Superior temporal gyrus (tissue), 1 donor: ENCODE data around the gene PKD1L1.

Experiments
- DNase-seq: peaks from one replicate; pipeline ENCODE4 v3.0.0-alpha.2; 2016; ENCODE audit errors: extremely low spot score

Gene PKD1L1

DNA sequence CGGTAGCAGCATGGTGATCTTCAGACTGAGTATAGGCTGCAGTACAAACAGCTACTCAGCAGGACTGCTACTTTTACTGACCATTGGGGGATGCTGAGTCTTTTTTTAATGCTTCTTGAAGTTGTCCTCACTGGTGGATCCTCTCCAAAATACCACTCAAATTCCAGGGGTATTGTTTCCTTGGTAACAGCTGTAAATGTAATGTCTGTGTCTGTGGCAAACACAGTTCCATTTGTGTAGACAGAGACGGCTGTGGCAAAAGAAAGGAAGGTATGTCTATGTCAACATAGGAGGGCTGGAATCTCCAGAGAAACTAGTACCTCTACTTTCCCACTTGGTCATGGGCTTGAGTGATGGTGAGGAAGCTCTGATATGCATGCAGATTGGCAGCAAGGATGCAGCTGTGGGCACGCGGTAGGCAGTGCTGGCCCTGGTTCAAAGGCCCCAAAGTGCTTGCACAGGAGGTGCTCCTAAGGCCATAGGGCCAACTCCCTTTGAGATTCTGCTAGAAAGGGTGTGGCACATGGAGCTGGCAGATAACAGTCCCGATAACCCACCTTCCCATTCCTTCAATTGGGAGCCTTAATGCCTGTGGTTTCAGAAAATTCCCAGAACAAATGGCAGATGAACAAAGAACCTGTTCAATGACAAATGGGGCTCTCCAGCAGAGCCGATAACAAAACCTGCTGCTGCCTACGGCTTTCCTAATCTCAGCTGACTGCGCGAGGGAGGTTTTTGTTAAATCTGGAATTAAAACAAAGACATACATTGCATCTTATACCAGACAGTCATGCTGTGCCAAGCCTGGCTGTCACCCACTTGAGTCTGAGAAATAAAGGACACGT lies 43.0 kb downstream of the PKD1L1 start:
- no peak for DNase-seq

DNA sequence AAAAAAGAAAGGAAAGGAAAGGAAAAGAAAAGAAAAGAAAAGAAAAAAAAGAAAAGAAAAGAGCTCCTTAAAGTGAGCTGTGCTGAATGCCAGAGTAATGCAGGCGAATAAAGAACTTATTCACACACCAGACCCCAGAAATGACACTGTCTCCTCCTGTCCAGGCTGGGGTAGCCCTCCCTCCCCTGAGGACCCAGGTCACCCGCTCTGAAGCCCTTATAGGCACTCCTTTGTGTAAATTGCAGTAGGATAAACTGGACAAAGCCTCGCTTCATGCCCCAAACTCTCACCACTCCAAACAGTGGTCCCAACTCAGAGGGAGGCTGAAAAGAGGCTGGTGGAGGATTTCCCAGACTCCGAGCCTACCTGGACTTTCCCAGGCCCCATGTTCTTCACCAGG lies 46.3 kb downstream of the PKD1L1 start:
- DNase-seq: no peak

DNA sequence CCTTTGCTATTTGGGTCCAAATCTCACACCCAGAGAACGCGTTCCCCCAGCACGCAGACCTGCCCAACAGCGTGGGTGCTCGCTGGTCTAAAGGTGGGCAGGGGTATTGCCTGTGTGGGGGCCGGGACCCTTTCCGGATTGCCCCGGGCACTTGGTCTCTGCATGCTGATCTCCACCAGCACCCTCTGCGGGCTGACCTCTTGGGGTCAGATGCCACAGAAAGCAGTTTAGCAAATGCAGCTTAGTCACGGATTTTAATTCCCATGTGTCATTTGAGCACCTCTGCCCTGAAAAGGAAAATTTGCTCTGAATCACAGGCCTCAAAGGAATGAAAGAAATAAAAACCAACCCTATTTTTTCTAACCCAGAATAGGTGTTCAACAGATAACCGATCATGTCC lies 46.7 kb downstream of the PKD1L1 start:
- no peak for DNase-seq

DNA sequence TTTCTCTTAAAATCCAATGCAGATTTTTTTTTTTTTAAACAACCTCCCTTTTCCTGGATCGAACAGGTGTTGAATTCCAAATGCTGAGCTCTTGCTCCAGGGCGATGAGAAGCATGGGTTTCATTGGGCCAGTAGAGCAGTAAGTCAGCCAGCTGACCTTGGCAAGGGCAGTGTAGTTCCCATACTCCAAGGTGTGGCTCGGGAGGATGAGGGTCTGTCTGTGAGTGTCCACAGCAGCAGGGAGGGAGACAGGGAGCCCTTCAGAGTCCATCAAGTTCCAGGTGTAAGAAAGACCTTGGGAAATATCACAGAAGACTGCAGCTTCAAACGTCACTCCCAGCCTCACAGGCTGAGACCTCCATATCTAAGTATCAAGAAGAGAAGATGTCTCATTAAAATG lies 50.4 kb downstream of the PKD1L1 start:
- no peak for DNase-seq

DNA sequence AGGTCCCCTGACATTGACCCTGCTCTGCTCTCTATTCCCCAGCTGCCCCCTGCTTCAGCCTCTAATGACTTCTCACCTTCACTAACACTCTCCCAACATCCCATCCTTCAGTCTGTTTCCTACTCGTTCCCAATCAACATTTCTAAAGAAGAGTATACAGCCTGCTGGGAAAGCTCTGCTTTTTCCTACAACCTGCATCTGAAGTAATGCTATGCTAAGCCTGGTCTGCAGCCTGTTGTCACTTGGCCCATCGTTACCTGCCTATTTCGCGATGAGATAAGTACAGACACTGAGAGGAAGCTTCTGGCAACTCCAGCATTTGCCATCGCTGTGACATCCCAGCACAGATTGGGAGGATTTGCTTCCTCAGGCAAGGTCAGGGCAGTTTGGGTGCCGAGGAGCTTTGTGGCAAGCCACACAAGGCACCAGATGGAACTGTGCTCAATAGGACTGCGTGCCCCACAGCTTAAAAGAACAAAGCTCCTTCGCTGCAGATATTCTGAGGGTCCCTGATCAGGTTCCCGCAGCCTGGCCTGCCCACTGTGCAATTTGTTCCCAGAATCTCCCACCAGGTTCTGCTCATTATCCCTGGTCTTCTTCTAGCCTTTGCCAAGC lies 51.4 kb downstream of the PKD1L1 start:
- no peak for DNase-seq

DNA sequence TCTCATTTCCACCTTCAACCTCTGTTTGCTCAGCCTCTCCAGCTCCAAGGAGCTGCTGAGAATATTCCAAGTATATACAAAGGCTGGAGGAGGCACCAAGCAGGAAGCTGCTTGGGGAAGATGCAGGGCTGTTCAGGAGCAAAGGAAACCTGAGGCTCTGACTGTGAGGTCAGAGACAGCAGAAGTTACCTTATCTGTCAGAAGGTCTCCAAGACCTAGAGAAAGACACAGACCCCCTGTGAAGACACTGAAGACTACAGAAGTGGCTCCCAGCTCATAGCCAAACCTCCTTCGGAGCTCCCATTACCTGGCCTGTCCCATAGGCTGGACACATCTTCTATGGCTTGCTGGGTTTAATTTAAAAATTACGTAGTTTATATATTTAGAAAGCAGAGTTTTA lies 53.2 kb downstream of the PKD1L1 start:
- DNase-seq: no peak

DNA sequence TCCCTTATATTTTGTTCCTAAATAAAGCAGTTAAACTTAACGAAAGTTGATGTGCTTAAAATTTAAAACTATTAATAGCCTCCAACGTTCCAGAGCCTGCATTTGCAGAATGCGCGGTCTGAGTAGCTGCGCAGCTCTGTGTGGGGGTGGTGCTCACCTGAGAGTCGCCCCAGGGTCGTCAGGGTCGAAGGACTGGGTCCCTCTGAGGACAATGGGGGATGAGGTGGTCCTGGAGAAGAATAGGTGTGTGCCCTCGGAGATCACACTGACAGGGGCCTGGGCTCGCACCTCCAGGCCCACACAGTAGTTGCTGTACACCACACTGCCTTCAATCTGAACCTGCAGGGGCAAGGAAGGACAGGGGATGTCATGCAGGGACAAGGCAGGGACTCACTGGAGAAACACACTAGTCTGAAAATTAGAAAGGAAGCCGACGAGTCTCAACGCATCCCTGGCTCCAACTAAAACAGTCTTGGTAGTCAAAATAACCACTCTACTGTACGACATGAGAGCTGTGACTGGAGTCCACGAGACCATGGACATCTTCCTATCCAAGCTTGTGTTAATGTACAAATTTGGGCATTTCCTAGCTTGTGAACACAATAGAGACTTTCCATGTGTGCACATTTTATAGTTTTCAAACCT lies 54.4 kb downstream of the PKD1L1 start:
- DNase-seq: no peak

DNA sequence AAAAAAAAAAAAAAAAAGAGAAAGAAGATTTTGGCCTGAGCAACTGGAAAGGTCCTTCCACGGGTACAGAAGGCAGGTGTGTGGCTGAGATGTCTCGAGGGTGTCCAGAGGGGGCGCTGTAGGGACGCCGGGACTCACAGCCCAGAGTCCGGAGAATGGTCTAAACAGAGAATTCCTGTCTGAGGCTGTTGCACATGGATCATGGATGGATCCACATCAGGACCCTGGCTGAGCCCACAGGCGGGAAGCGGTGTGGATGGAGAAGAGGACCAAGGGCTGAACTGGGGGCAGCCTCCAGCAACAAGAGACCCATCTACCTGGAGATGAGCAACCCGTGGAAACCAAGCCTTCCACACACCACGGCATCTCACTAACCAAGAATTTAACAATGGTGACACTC lies 55.0 kb downstream of the PKD1L1 start:
- DNase-seq: no peak

DNA sequence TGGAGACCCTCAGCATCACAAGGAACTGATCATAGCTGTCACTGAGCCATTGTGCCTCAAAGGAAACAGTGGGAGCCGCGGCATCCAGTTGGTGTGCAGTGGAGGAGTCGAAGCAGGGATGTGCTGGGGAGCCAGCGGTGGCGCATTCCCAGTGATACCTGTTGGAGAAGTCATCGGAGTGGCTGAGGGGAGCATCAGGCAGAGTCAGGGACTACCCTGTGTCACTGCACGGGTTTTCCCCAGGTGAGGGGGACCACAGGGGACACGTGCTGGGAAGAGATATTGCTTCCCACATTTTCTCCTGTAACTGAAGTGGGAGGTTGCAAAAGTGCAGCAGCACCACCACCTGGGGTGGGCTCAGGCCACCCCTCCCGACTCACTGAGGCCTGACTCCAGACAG lies 57.7 kb downstream of the PKD1L1 start:
- DNase-seq: no peak

DNA sequence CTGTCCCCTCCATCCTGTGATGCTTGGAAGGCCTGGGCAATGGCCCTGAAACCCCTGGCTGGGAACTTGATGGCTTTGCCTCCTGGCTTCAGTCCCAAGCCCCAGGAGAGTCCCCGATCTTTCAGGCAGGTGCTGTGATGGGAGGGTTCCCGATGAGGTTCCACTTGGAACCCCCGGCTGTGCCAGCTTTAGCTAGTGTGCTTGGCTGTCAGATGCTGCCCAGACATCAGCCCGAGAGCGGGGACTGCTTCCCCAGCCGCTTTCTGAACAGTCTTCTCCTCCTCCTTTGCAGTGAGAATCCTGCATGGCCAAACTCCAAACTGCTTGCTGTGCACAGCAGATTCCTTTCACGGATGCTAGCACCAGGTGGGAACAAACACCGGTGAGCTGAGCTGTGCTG lies 58.1 kb downstream of the PKD1L1 start:
- DNase-seq: no peak

DNA sequence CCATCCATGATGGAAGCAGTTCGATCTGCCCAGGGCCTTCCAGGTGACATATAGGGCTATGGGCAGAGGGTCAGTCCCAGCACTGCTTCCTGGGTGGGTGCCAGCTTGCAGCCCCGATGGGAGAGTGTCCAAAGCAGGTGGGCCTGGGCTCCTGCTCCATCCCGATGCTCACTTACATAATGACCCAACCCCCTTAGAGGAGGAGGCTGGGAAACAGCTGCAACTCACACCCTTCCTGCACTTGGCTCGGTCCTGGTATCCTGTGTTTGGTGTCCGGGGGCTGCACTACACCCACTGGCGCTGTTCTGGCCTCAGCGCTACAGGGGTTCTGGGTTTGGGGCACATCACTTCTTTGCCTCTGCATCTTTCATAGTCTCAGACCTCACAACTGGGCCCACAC lies 58.5 kb downstream of the PKD1L1 start:
- DNase-seq: no peak

DNA sequence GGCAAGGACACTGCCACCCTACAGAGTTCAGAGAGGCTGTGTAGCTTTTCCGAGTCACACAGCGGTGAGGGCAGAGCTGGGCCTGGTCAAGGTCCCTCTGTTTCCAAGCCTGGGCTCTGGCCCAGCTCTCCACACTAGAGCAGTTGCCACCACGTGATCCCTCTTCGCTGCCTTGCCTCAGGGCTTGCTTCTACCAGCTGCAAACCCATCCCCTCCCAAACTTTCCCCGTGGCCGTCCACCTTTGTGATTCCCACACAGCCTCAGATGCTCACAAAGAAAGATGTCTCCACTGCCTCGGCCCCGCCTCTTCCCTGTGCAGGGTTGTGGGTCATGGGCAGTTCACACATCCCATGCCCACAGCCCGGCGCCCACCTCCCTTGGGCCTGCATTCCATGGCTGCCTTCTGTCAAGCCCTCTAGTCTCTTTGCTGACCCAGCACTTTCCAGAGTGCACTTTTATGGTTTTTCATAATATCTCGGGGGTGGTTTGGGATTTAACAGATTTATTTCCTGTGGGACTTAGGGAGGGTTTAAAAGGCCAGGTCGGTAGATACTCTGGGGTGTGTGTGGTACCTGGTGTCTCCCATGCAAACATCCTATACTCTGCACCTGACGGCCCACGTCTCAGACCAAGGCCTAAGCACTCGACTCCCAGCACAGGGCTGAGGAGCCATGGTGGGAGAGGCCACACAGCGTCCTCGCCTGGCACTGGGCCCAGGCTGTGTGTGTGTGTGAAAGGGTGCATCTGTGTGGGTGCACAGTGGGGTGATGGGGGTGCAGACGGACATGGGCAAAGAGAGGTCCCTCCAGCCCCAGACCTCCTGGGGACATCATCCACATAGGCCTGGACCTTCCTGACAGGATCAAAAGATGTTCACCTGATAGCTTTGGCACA lies 59.6 kb downstream of the PKD1L1 start:
- no peak for DNase-seq

DNA sequence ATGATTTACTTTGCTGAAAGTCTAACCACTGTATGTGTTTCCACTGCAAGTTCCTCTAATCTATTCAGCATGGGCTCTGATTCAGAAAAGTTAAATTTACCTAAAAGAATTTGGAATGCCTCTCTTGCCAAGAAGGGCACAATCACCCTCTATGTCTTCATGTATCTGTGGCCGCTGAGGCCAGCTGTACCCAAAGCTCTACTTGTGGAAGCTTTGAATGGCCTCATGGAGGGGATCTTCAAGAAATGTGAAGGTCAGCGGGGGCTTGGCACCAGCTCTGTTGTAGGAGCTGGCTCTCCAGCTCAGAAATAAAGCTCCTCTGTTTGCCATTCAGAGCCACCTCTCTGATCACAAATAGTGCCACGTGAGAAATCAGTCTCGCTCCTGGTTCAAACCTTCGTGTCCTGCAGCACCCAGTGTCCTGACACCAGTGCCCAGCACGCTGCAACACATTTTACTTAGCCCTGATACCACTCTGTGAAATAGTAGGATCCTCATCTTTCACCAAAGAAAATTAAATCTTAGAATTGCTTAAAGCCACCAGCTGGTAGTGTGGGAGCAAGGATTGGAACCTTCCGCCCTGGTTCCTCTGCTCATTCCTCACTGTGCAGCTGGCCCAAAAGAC lies 61.1 kb downstream of the PKD1L1 start:
- no peak for DNase-seq

DNA sequence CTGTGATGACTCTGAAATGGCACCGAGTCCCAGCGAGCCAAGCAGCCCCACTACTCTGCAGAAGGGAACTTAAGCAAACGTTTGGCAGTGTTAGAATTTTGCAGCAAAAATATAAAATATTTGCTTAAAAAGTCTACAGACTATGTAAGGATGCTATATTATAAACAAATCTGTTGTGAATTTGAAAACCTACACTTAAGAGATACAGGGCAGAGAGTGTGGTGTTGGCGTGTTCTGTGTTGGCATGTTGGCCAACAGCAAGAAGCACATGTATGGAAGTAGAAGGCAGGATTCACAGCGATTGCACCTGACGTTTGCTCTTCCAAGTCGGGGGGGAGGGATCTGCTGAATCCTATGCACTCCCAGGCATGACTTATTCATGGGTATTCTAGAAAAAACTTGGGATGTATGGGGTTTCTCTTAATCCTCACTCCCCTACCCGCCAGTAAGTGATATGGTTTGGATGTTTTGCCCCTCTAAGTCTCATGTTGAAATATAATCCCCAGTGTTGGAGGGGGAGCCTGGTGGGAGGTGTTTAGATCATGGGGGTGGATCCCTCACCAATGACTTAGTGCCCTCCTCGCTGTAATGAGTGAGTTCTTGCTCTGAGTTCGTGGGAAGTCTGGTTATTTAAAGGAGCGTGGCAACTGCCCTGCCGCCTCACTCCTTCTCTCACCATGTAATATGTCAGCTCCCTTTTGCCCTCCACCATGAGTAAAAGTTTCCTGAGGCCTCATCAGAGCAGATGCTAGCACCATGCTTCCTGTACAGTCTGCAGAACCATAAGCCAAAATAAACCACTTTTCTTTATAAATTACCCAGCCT lies 62.1 kb downstream of the PKD1L1 start:
- DNase-seq: no peak

DNA sequence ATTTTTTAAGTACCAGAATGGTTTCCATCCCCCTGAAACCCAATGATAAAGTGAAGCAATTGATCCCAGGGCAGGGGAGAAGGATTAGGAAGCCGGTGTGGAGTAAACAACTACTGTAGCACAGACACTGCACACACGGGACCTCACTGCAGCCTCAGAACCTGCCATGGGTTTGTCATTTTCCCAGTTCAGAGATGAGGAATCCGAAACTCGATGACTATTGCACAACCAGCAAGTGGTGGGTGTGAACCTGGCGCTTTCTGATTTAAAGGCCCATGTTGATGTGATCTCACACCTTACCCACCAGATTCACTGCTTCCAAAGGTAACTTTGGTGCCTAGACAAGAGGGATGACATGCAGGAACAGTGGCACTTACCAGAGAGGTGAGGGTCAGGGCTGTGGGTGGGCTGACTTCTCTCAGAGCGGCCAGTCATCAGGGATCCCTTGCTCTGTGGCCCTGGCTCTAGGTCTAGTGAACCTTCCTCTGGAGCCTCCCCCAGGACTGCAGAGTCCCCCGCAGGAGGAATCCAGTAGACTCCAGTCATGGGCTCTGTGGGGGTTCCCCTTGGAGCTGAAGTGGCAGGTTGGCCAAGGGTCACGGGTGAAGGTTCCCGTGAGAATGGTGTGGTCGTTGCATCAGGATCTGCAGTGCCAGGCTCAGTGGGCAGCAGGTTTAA lies 62.8 kb downstream of the PKD1L1 start:
- DNase-seq: no peak

DNA sequence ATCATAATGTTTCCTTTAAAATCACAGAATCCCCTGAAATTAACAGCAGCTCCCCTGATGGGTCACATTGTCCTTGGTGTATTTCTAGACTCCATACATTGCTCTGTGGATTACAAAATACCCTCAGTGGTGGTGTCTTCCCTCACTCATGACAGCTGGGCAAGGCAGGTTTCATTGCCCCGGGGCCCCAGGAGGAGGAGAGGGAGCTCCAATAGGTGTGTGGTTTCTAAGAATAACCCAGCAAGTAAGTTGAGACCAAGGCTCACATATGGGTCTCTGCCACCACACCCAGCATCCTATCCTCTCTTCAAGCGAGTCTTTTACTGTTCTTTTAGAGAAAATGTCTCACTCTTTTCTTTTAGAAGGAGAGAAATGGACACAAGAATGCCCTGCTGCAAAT lies 63.6 kb downstream of the PKD1L1 start:
- no peak for DNase-seq

DNA sequence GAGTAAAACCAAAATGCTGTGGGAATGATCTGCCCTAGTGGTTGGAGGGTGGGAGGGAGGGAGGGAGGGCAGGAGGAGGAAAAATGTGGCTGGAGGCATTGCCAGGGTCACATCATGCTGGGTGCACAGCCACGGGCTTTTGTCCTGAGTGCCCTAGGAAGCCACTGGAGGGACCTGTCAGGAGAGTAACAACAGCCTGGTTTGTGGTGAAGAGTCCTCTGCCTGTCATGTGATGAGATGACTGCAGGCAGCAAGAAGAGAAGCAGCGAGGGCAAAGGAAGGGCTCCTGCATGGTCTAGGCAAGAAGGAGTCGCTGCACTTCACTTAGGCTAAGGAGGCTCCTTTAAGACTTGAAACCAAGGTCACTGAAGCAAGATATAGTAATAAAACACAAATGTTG lies 65.6 kb downstream of the PKD1L1 start:
- DNase-seq: no peak

DNA sequence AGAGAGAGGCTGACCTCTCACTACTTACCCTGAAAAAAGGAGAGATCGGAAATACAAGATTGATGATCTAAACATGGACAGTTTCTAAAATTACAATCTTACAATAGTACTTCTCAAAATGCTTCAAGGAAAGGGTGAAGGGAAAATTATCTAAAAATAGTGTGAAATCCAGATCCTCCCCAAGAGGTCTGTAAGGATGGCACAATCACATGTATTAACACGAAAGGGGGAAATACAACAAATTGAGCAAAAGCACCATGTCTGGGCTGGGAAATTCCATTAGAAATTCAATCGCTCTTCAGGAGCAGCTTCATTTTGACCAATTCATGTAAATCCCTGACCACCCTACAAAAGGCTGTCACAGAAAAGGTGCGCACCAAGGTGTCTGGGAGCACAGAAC lies 67.0 kb downstream of the PKD1L1 start:
- no peak for DNase-seq

DNA sequence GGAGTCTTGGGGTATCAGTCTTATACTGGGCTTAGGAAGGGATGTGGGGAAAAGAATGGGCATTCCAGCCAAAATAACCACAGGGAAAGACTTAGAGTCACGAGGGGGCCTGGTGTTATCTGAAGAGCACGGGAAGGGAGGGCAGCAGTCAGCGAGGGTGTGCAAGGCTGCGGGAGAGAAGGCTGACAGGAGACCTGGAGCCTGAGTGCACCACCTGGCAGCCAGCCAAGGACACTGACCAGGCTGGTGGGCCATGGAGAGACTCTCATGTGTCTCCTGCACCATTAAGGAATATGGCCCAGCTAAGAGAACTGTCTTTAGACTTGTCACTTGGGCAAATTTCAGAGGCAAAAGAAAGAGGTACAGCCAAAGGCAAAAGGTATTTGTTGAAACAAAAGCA lies 69.6 kb downstream of the PKD1L1 start:
- no peak for DNase-seq

DNA sequence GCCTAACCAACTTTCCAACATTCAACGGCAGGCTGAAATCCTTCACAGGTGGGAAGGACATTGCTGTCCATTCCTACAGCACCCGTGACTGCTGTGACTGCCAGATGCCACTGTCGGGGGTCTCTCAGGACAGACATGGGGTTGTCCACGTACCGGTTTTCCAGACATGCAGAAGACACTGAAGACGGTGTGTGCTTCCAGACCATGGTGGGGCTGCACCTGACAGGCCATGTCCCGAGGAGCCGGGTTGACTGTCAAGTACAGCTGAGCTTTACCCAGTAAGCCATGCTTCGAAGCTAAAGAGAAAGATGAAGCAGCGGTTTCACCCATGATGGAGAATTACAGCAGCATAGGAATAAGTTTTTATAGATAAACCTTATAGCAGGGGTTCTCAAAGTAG lies 70.9 kb downstream of the PKD1L1 start:
- no peak for DNase-seq
